ENCODE data around the gene CTDSPL2.

CTDSPL2 gene

GRCh38 chr15:44426975-44427755 is at the start of gene CTDSPL2:
CTDSPL2 (plus strand) TSS chr15:44427629; CDS start chr15:44459015, 31,386 bp downstream.
- peaks cover 13% of the 10 kb centered on the region for H3K36me3 Mint-ChIP-seq (ENCODE audit: low read depth)
- DNase-seq: peak; percentile 95
- H3K27ac Mint-ChIP-seq: peak within 1 kb of the TSS; percentile 99
- peaks cover 49% of the 10 kb centered on the region for H3K4me1 Mint-ChIP-seq
- peak; percentile 98 for ATAC-seq
- H3K27me3 Mint-ChIP-seq: peaks cover 4% of the 10 kb centered on the region
- no peaks in the 10 kb centered on the region for H3K9me3 Mint-ChIP-seq
- peak within 1 kb of the TSS; percentile 92 for H3K4me3 Mint-ChIP-seq

DNA sequence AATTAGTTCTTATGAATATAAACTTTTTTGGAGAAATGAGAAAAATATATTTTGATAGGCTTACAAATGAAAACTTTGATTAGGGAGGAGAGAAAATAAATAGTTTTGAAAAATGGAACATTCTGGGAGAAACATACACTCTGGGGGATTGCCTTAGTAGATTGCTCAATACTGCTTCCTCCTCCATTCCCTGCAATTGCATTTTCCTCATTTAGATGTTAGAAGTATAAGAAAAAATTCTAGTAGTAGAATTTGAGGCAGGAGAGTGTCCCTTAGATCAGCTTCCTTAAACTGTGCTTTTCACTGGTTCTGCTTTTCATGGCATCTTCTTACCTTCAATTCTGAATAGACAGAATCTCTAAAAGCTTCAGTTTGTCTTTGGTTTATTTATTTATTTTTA is 46.2 kb upstream of the CTDSPL2 start:
- DNase-seq (no peak), ATAC-seq (no peak)
- H3K4me3 Mint-ChIP-seq: no peak overlapping the region
- no peaks in the 10 kb centered on the region for H3K27me3 Mint-ChIP-seq
- no peaks in the 10 kb centered on the region for H3K9me3 Mint-ChIP-seq
- peaks cover 10% of the 10 kb centered on the region for H3K4me1 Mint-ChIP-seq
- H3K36me3 Mint-ChIP-seq (ENCODE audit: low read depth): peaks cover 13% of the 10 kb centered on the region
- H3K27ac Mint-ChIP-seq: no peak overlapping the region

DNA sequence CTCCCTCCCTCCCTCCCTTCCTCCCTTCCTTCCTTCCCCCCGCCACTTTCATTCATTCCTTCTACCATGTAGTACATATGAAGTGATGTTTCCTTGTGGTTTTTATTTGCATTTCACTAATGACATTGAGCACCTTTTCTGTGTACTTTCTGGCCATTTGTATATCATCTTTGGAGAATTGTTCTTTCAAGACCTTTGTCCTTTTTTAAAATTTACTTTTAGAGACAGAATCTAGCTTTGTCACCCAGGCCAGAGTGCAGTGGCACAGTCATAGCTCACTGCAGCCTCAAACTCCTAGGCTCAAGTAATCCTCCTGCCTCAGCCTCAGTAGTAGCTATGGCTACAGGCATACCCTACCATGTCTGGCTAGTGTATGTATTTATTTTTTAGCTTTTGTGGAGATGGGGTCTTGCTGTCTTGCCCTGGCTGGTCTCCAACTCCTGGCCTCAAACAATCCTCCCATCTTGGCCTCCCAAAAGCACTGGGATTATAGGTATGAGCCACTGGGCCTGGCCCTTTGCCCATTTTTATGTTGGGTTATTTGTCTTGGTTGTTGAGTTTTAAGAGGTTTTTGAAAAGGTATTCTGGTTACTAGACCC is 42.0 kb upstream of the CTDSPL2 start:
- DNase-seq: no peak
- no peak for ATAC-seq
- Mint-ChIP-seq H3K4me3 (no peak overlapping the region), H3K9me3 (no peaks in the 10 kb centered on the region), H3K27ac (no peak overlapping the region), H3K36me3 (ENCODE audit: low read depth) (peaks cover 14% of the 10 kb centered on the region), H3K27me3 (no peaks in the 10 kb centered on the region), H3K4me1 (peaks cover 10% of the 10 kb centered on the region)

- no peak overlapping the region for H3K4me3 Mint-ChIP-seq
- no peak overlapping the region for H3K27ac Mint-ChIP-seq
- H3K4me1 Mint-ChIP-seq: no peaks in the 10 kb centered on the region
- no peaks in the 10 kb centered on the region for H3K36me3 Mint-ChIP-seq (ENCODE audit: low read depth)
- DNase-seq: no peak
- ATAC-seq: no peak
- H3K9me3 Mint-ChIP-seq: no peaks in the 10 kb centered on the region
- H3K27me3 Mint-ChIP-seq: no peaks in the 10 kb centered on the region
Measured at GRCh38 chr15:44394062-44394461, 33.4 kb upstream of the CTDSPL2 start.

- DNase-seq: no peak
- Mint-ChIP-seq H3K27me3 (no peaks in the 10 kb centered on the region), H3K36me3 (ENCODE audit: low read depth) (no peaks in the 10 kb centered on the region), H3K27ac (no peak overlapping the region), H3K9me3 (no peaks in the 10 kb centered on the region), H3K4me1 (no peaks in the 10 kb centered on the region), H3K4me3 (no peak overlapping the region)
- no peak for ATAC-seq
Measured at GRCh38 chr15:44394562-44394961, 32.9 kb upstream of the CTDSPL2 start.

DNA sequence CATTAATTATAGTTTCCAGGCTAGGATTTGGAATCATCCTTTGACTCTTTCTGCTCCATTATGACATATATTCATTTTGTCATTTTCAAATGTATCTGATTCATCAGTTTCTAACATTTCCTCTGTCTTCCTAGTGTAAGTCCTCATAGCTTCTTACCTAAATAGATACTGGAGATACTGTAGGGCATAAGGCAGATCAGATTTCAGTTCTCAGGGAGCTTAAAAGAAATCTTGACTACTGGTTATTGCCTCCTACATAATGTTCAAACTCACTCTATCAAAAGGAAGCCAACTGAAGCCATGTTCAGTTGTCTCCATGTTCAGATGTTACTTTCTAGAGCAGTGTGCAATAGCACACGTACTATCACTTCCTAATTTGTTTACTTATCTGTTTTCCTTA is 29.6 kb upstream of the CTDSPL2 start:
- Mint-ChIP-seq H3K9me3 (no peaks in the 10 kb centered on the region), H3K4me1 (no peaks in the 10 kb centered on the region), H3K36me3 (ENCODE audit: low read depth) (peaks cover 3% of the 10 kb centered on the region), H3K27ac (no peak overlapping the region), H3K4me3 (no peak overlapping the region), H3K27me3 (no peaks in the 10 kb centered on the region)
- ATAC-seq (no peak), DNase-seq (no peak)

DNA sequence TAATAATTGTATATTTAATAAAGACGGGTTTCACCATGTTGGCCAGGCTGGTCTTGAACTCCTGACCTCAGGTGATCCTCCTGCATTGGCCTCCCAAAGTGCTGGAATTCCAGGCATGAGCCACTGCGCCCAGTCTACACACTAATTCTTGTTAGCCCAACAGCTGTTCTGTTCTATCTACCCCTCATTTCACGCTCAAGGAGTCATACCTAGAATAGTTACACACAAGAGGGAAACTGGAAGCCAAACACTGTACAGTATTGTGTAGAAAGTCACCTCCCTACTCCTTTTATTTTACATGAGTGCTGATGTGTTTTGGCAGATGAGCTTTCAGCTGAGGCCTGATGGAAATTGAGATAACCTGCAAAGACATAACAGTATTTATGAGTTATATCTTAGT is 13.4 kb upstream of the CTDSPL2 start:
- H3K4me3 Mint-ChIP-seq: no peak overlapping the region
- ATAC-seq (no peak), DNase-seq (no peak)
- peaks cover 5% of the 10 kb centered on the region for H3K9me3 Mint-ChIP-seq
- no peak overlapping the region for H3K27ac Mint-ChIP-seq
- no peaks in the 10 kb centered on the region for H3K4me1 Mint-ChIP-seq
- no peaks in the 10 kb centered on the region for H3K27me3 Mint-ChIP-seq
- H3K36me3 Mint-ChIP-seq (ENCODE audit: low read depth): peaks cover 4% of the 10 kb centered on the region

- H3K4me3 Mint-ChIP-seq: peak overlapping the region; percentile 92
- ATAC-seq (peak; percentile 5), DNase-seq (peak; percentile 47)
- H3K27ac Mint-ChIP-seq: peak overlapping the region; percentile 99
- peaks cover 4% of the 10 kb centered on the region for H3K27me3 Mint-ChIP-seq
- no peaks in the 10 kb centered on the region for H3K9me3 Mint-ChIP-seq
- H3K4me1 Mint-ChIP-seq: peaks cover 49% of the 10 kb centered on the region
- H3K36me3 Mint-ChIP-seq (ENCODE audit: low read depth): peaks cover 16% of the 10 kb centered on the region
Measured at GRCh38 chr15:44427756-44428724, 611 bp downstream of the CTDSPL2 start.

- Mint-ChIP-seq H3K27ac (peak overlapping the region; percentile 29), H3K4me3 (no peak overlapping the region), H3K36me3 (ENCODE audit: low read depth) (peaks cover 32% of the 10 kb centered on the region), H3K4me1 (peaks cover 50% of the 10 kb centered on the region), H3K9me3 (no peaks in the 10 kb centered on the region), H3K27me3 (no peaks in the 10 kb centered on the region)
- DNase-seq: no peak
- peak; percentile 83 for ATAC-seq
Measured at GRCh38 chr15:44435893-44436667, 8.7 kb downstream of the CTDSPL2 start.

DNA sequence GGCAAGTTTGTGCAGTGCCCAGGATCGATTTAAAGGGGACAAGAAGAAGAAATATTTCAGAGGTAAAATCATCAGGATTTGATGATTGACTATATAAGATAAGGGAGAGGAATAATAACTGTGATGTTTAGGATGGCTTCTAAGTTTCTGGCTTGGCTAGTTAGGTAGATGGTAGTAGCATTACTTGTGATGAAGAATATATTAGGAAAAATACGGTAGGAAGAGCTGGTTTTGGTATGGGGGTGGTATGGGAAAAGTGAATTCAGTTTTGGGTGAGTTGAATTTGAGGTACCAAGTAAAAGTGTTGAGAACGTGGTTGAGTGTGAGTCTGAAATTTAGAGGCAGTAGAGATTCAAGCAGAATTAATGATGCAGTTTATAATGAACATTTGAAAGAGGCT is 11.0 kb downstream of the CTDSPL2 start:
- Mint-ChIP-seq H3K9me3 (no peaks in the 10 kb centered on the region), H3K27ac (no peak overlapping the region), H3K36me3 (ENCODE audit: low read depth) (peaks cover 36% of the 10 kb centered on the region), H3K4me3 (no peak overlapping the region), H3K27me3 (no peaks in the 10 kb centered on the region), H3K4me1 (peaks cover 54% of the 10 kb centered on the region)
- no peak for ATAC-seq
- no peak for DNase-seq

DNA sequence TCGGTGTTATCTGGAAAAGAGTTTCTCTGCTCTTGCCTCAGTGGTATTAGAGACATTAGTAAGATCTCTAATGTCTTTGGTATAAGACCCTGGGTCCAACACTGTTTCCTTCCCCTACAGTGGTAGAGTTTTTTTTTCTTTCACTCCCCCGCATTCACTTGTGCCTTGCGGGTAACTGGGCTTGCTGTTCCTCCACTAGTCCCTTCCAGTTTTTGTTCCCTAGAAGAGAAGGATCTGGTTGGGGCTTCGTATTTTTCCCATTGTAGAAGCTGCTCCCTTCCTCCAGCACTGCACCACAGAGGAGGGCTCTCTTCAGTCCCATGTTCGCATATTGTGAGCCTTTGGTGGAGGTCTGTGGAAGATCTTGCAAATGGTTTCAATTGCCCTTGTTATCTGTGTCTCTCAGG is 13.7 kb downstream of the CTDSPL2 start:
- Mint-ChIP-seq H3K9me3 (no peaks in the 10 kb centered on the region), H3K4me3 (no peak overlapping the region), H3K27me3 (no peaks in the 10 kb centered on the region), H3K27ac (peak overlapping the region; percentile 2), H3K36me3 (ENCODE audit: low read depth) (peaks cover 36% of the 10 kb centered on the region), H3K4me1 (peaks cover 46% of the 10 kb centered on the region)
- DNase-seq: no peak
- no peak for ATAC-seq

DNA sequence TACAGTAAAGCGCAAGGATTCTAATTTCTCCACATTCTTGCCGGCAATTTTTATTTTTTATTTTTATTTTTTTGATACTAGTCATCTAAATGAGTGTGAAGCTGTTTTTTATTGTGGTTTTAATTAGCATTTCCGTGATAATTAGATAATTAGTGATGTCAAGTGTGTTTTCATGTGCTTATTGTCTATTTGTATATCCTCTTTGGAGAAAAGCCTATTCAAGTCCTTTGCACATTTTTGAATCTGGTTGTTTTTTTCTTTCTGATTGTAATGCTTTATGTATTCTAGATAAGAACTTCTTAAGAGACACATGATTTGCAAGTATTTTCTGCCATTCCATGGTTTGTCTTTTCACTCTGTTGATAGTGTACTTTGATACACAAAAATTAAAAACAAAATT is 16.1 kb downstream of the CTDSPL2 start:
- DNase-seq: no peak
- no peak for ATAC-seq
- Mint-ChIP-seq H3K4me3 (no peak overlapping the region), H3K9me3 (no peaks in the 10 kb centered on the region), H3K4me1 (peaks cover 39% of the 10 kb centered on the region), H3K36me3 (ENCODE audit: low read depth) (peaks cover 41% of the 10 kb centered on the region), H3K27ac (no peak overlapping the region), H3K27me3 (no peaks in the 10 kb centered on the region)

DNA sequence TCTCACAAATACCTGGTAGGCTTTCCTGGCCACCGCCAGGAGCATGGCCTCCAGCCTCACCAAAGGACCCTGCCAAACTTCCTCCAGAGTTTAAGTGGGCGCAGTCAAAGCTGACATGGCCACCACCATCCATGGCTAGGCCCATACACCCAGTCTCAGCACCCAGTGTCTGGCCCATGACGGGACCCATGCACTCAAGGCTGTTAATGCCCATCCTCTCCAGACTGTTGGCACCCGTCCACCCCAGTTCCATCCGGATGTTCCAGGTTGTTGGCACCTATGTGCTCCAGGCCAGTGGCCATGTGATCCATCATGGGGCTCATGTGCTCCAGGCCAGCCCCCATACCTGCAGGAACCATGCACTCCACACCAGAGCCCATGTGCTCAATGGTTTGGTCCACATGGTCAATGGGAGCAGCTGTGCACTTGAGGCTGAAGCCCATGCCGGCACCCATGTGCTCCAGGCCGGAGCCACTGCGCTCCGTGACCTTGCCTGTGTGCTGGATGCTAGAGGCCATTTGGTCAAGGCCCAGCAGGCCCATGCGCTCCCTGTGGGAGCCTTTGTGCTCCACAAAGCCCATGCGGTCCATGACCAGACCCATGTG is 20.4 kb downstream of the CTDSPL2 start:
- H3K27ac Mint-ChIP-seq: no peak overlapping the region
- H3K4me1 Mint-ChIP-seq: peaks cover 52% of the 10 kb centered on the region
- DNase-seq (no peak), ATAC-seq (no peak)
- no peaks in the 10 kb centered on the region for H3K27me3 Mint-ChIP-seq
- no peak overlapping the region for H3K4me3 Mint-ChIP-seq
- H3K36me3 Mint-ChIP-seq (ENCODE audit: low read depth): peaks cover 34% of the 10 kb centered on the region
- H3K9me3 Mint-ChIP-seq: no peaks in the 10 kb centered on the region

GRCh38 chr15:44450172-44450571 is 22.7 kb downstream of the CTDSPL2 start:
- H3K27me3 Mint-ChIP-seq: no peaks in the 10 kb centered on the region
- H3K36me3 Mint-ChIP-seq (ENCODE audit: low read depth): peaks cover 28% of the 10 kb centered on the region
- ATAC-seq (peak; percentile 72), DNase-seq (no peak)
- no peaks in the 10 kb centered on the region for H3K9me3 Mint-ChIP-seq
- peaks cover 59% of the 10 kb centered on the region for H3K4me1 Mint-ChIP-seq
- H3K27ac Mint-ChIP-seq: peak overlapping the region; percentile 21
- no peak overlapping the region for H3K4me3 Mint-ChIP-seq
